Measurements from ENCODE around the gene RINL. TPM values are rescaled to one million over a fixed set of nuclear protein-coding genes. Genes with fewer than 3 reads are reported as not detected.
A peak's percentile ranks its signal among the peaks of the same experiment; 100 is the strongest.

Gene RINL
- total RNA-seq, 1 experiment from 2014 or later = 14.5 TPM

DNA sequence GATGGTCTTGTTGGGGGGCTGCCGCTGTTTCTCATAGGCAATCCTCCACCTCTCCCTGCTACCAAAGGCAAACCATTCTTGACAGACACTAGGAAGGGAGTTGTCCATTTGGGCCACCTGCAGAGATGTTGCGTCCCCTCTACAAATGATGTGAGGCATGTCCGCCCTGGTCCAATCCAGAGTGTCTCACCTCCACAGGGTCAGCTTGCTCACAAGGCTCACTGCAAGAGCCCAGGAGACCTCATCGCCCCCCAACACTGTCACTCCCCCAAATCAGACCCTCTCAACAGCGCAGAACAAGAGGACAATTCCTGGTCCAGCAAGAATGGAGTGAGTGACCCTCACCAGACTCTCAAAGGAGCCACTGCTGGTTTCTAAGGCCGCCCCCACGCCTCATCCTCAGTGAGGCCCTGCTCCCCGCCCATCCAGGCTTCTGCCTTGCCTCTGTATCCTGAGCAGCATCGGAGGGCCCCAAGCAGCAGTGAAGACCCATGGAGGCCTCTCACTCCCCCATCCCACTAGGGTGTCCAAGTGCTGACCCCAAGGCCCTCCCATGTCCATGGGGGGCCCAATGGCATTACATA lies 34.8 kb downstream of the RINL start (continued):
- no peak for TF ChIP-seq ETV6 (CRISPR knock-in tag; IDR thresholded peaks at IDR 0.05)
- TF ChIP-seq GTF2I (CRISPR knock-in tag; conservative IDR thresholded peaks at IDR 0.05) = no peak
- no peak for TF ChIP-seq CTCF (IDR thresholded peaks at IDR 0.05)

DNA sequence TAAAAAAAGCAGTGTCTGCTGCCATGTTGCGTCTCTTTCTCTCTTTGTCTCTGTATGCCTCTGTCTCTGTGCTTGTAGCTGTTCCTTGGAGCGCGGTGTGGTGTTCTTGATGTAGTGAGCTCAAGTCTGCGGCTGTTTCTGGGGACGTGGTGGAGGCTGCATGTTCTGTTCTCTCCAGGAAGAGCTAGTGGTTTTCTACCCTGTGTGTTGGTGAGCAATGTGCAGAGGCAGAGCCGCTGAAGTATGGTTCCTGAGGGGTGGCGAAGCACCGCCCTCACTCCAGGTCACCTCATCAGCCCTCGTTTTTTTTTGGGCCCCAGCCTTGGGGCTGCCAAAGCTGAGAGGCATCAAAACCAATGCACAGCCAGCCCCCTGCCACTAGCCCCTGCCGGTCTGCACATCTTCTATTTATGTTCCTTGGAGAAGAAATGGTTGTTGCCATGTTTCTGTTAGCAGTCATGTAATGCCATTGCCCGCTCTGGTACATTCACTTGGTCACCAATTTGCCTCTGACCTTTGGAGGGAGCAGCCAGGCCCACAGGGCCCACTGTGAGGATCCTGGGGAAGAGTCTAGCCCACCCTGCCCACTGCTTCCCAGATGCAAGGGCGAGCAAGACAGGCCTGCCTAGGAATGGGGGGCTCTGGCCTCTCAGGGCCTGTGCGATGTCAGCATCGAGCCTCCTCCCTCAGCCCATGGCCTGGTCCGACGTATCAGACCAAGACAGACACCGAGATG lies 35.5 kb downstream of the RINL start:
- Mint-ChIP-seq H3K9me3 (no peaks in the 10 kb centered on the region), H3K27ac (peak overlapping the region; percentile 40; the same call in 1 of the 2 replicates), H3K4me3 (no peak overlapping the region), H3K4me1 (peaks cover 11% of the 10 kb centered on the region), H3K27me3 (ENCODE audit: low read depth) (no peaks in the 10 kb centered on the region), H3K36me3 (peaks cover 95% of the 10 kb centered on the region)
- ATAC-seq (no peak), DNase-seq (ENCODE audit: low spot score) (no peak)
- POLR2A ChIA-PET = interaction anchor here (0.6 to 0.9 kb wide), 2 partner anchors 9 kb away, joined by 3 to 5 read pairs; no protein-coding TSS in a partner anchor
- CTCF ChIA-PET = no interaction called here
- TF ChIP-seq ZNF263 (CRISPR knock-in tag; IDR thresholded peaks at IDR 0.05; ENCODE audit: low read depth) (no peak), SMAD4 (CRISPR knock-in tag; IDR thresholded peaks at IDR 0.05) (no peak), ETV6 (CRISPR knock-in tag; IDR thresholded peaks at IDR 0.05) (no peak), NFE2L1 (CRISPR knock-in tag; IDR thresholded peaks at IDR 0.05) (no peak), ESRRA (CRISPR knock-in tag; IDR thresholded peaks at IDR 0.05; ENCODE audit: borderline replicate concordance) (no peak), ZNF671 (CRISPR knock-in tag; IDR thresholded peaks at IDR 0.05) (no peak), NR3C1 (CRISPR knock-in tag; conservative IDR thresholded peaks at IDR 0.05; ENCODE audit: low read depth) (no peak), ATF2 (CRISPR knock-in tag; IDR thresholded peaks at IDR 0.05; ENCODE audit: borderline replicate concordance, low read depth) (no peak), MXD4 (CRISPR knock-in tag; IDR thresholded peaks at IDR 0.05; ENCODE audit: borderline replicate concordance) (no peak), PRDM15 (CRISPR knock-in tag; IDR thresholded peaks at IDR 0.05) (no peak), GABPB1 (CRISPR knock-in tag; IDR thresholded peaks at IDR 0.05) (no peak), FOXK1 (CRISPR knock-in tag; IDR thresholded peaks at IDR 0.05) (no peak), ZNF138 (CRISPR knock-in tag; conservative IDR thresholded peaks at IDR 0.05) (no peak), SMAD3 (CRISPR knock-in tag; IDR thresholded peaks at IDR 0.05; ENCODE audit: borderline replicate concordance) (no peak), CTCF (IDR thresholded peaks at IDR 0.05) (no peak)
- TF ChIP-seq, protein P1, sequence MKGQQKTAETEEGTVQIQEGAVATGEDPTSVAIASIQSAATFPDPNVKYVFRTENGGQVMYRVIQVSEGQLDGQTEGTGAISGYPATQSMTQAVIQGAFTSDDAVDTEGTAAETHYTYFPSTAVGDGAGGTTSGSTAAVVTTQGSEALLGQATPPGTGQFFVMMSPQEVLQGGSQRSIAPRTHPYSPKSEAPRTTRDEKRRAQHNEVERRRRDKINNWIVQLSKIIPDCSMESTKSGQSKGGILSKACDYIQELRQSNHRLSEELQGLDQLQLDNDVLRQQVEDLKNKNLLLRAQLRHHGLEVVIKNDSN (CRISPR knock-in tag; IDR thresholded peaks at IDR 0.05) = no peak
- TF ChIP-seq, protein P2, sequence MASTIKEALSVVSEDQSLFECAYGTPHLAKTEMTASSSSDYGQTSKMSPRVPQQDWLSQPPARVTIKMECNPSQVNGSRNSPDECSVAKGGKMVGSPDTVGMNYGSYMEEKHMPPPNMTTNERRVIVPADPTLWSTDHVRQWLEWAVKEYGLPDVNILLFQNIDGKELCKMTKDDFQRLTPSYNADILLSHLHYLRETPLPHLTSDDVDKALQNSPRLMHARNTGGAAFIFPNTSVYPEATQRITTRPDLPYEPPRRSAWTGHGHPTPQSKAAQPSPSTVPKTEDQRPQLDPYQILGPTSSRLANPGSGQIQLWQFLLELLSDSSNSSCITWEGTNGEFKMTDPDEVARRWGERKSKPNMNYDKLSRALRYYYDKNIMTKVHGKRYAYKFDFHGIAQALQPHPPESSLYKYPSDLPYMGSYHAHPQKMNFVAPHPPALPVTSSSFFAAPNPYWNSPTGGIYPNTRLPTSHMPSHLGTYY (CRISPR knock-in tag; IDR thresholded peaks at IDR 0.05) = no peak
- TF ChIP-seq, protein P3, sequence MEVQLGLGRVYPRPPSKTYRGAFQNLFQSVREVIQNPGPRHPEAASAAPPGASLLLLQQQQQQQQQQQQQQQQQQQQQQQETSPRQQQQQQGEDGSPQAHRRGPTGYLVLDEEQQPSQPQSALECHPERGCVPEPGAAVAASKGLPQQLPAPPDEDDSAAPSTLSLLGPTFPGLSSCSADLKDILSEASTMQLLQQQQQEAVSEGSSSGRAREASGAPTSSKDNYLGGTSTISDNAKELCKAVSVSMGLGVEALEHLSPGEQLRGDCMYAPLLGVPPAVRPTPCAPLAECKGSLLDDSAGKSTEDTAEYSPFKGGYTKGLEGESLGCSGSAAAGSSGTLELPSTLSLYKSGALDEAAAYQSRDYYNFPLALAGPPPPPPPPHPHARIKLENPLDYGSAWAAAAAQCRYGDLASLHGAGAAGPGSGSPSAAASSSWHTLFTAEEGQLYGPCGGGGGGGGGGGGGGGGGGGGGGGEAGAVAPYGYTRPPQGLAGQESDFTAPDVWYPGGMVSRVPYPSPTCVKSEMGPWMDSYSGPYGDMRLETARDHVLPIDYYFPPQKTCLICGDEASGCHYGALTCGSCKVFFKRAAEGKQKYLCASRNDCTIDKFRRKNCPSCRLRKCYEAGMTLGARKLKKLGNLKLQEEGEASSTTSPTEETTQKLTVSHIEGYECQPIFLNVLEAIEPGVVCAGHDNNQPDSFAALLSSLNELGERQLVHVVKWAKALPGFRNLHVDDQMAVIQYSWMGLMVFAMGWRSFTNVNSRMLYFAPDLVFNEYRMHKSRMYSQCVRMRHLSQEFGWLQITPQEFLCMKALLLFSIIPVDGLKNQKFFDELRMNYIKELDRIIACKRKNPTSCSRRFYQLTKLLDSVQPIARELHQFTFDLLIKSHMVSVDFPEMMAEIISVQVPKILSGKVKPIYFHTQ (CRISPR knock-in tag; IDR thresholded peaks at IDR 0.05) = no peak

Measured in WTC11 (cell line).